Right lobe of liver (tissue), 4 donors: ENCODE results near the gene OR4B1.

Experiments used
- POLR2A ChIP-seq: fragments of 450-650 bp; IDR thresholded peaks from one replicate; pipeline ENCODE4 v1.6.1; 2017; ENCODE audit warnings: antibody characterized with exemption, mild to moderate bottlenecking
- TF ChIP-seq, protein P1 (sequence below), 4 donors: fragments of 200-600 bp in 3 of 4; fragments of 450-650 bp in 1 of 4; IDR thresholded peaks; one replicate each; pipeline versions ENCODE4 v1.5.1 to v1.8.0; 2016 to 2022; ENCODE audit warnings: antibody characterized with exemption in 4 of 4, mild to moderate bottlenecking in 2 of 4
- donor health status: DM: no; HTN: no; CAD: no.
- donor health status: DM: no; HTN: no; CAD: no.
- donor health status: DM: no; HTN: yes; CAD: no.

DNA sequence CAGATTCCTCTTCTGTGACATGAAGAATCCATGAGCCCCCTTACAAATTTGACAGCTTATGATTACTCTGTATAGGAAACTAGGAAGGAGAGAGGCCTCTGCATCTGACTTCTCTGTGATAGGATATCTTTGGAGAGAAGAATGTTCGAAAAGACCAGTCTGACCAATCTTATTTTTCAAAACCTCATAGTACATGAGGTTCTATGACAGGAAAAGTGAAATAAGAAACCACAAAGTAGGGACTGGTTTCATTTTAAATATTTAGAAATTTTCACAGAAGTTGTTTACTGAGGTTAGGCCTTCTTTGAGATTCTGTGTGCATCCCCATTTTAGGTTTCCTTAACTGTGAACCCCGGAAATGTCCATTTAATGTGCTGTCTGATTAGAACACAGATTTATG is 45.0 kb downstream of the OR4B1 start:
- no peak for TF ChIP-seq POLR2A
- TF ChIP-seq, protein P1, sequence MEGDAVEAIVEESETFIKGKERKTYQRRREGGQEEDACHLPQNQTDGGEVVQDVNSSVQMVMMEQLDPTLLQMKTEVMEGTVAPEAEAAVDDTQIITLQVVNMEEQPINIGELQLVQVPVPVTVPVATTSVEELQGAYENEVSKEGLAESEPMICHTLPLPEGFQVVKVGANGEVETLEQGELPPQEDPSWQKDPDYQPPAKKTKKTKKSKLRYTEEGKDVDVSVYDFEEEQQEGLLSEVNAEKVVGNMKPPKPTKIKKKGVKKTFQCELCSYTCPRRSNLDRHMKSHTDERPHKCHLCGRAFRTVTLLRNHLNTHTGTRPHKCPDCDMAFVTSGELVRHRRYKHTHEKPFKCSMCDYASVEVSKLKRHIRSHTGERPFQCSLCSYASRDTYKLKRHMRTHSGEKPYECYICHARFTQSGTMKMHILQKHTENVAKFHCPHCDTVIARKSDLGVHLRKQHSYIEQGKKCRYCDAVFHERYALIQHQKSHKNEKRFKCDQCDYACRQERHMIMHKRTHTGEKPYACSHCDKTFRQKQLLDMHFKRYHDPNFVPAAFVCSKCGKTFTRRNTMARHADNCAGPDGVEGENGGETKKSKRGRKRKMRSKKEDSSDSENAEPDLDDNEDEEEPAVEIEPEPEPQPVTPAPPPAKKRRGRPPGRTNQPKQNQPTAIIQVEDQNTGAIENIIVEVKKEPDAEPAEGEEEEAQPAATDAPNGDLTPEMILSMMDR (IDR thresholded peaks at IDR 0.05) = no peak
